Stomach smooth muscle (tissue), 2 donors: ENCODE results near the gene PRR5.
A peak's percentile ranks its signal among the peaks of the same experiment; 100 is the strongest.

Experiments
- H3K27ac ChIP-seq: one replicate; pipeline ENCODE4 v1.7.0; 2013; ENCODE audit warnings: mild to moderate bottlenecking, low read length, inconsistent platforms
- H3K27me3 ChIP-seq, 2 donors: one replicate each; pipeline ENCODE4 v1.7.0; 2013; ENCODE audit warnings: low read length in 2 of 2; ENCODE audit not compliant: insufficient read depth in 2 of 2, control insufficient read depth in 1 of 2
- H3K36me3 ChIP-seq, 2 donors: one replicate each; pipeline ENCODE4 v1.7.0; 2013; ENCODE audit warnings: low read length in 2 of 2; ENCODE audit not compliant: control insufficient read depth in 2 of 2, insufficient read depth in 2 of 2
- H3K4me1 ChIP-seq: one replicate; pipeline ENCODE4 v1.7.0; 2013; ENCODE audit warnings: low read length; ENCODE audit not compliant: control insufficient read depth, insufficient read depth
- H3K4me3 ChIP-seq, 2 donors: one replicate each; pipeline ENCODE4 v1.7.0; 2013; ENCODE audit warnings: low read length in 2 of 2
- H3K9ac ChIP-seq, 2 donors: one replicate each; pipeline ENCODE4 v1.7.0; 2013; ENCODE audit warnings: low read length in 2 of 2, mild to moderate bottlenecking in 1 of 2
- H3K9me3 ChIP-seq, 2 donors: one replicate each; pipeline ENCODE4 v1.7.0; 2013; ENCODE audit warnings: low read length in 2 of 2; ENCODE audit not compliant: control insufficient read depth in 2 of 2
- donor health status: healthy.
- donor health status: Pancreatic carcinoma.

Gene PRR5

GRCh38 chr22:44730022-44730393, 28.0 kb downstream of the PRR5 start:
- Histone ChIP-seq H3K4me3 (no peak overlapping the region), H3K27me3 (peaks cover 2 to 3% of the 10 kb centered on the region in 2 donors), H3K9me3 (no peaks in the 10 kb centered on the region), H3K36me3 (no peaks in the 10 kb centered on the region), H3K27ac (peak overlapping the region; percentile 6), H3K4me1 (peaks cover 18% of the 10 kb centered on the region), H3K9ac (peak overlapping the region in 1 of 2 donors; percentile 22)

GRCh38 chr22:44730490-44731356, 28.7 kb downstream of the PRR5 start:
- H3K27me3 ChIP-seq, result peaks cover 2 to 3% of the 10 kb centered on the region in 2 donors
- no peak overlapping the region for H3K9ac ChIP-seq
- H3K4me3 ChIP-seq, result no peak overlapping the region
- peaks cover 18% of the 10 kb centered on the region for H3K4me1 ChIP-seq
- H3K27ac ChIP-seq, result no peak overlapping the region
- no peaks in the 10 kb centered on the region for H3K9me3 ChIP-seq
- no peaks in the 10 kb centered on the region for H3K36me3 ChIP-seq

GRCh38 chr22:44731357-44731970, 29.5 kb downstream of the PRR5 start:
- peaks cover 2 to 8% of the 10 kb centered on the region in 2 donors for H3K27me3 ChIP-seq
- H3K9ac ChIP-seq, result no peak overlapping the region
- no peaks in the 10 kb centered on the region for H3K9me3 ChIP-seq
- H3K27ac ChIP-seq, result no peak overlapping the region
- H3K36me3 ChIP-seq, result no peaks in the 10 kb centered on the region
- H3K4me1 ChIP-seq, result peaks cover 18% of the 10 kb centered on the region
- H3K4me3 ChIP-seq, result no peak overlapping the region

GRCh38 chr22:44732017-44732561, 30.1 kb downstream of the PRR5 start:
- Histone ChIP-seq H3K9ac (no peak overlapping the region), H3K36me3 (no peaks in the 10 kb centered on the region), H3K27ac (no peak overlapping the region), H3K4me3 (no peak overlapping the region), H3K4me1 (peaks cover 18% of the 10 kb centered on the region), H3K27me3 (peaks cover 2 to 10% of the 10 kb centered on the region in 2 donors), H3K9me3 (no peaks in the 10 kb centered on the region)

GRCh38 chr22:44732661-44733060, 30.7 kb downstream of the PRR5 start:
- peaks cover 18% of the 10 kb centered on the region for H3K4me1 ChIP-seq
- no peak overlapping the region for H3K9ac ChIP-seq
- H3K27me3 ChIP-seq, result peaks cover 2 to 12% of the 10 kb centered on the region in 2 donors
- H3K36me3 ChIP-seq, result no peaks in the 10 kb centered on the region
- no peak overlapping the region for H3K4me3 ChIP-seq
- H3K9me3 ChIP-seq, result no peaks in the 10 kb centered on the region
- H3K27ac ChIP-seq, result no peak overlapping the region

- Histone ChIP-seq H3K9ac (no peak overlapping the region), H3K27me3 (peaks cover 2 to 14% of the 10 kb centered on the region in 2 donors), H3K36me3 (no peaks in the 10 kb centered on the region), H3K27ac (no peak overlapping the region), H3K9me3 (no peaks in the 10 kb centered on the region), H3K4me1 (peaks cover 12% of the 10 kb centered on the region), H3K4me3 (no peak overlapping the region)
Measured at GRCh38 chr22:44733426-44734106, 31.6 kb downstream of the PRR5 start.

GRCh38 chr22:44734278-44734677, 32.3 kb downstream of the PRR5 start:
- Histone ChIP-seq H3K4me3 (no peak overlapping the region), H3K27me3 (peaks cover 4 to 14% of the 10 kb centered on the region in 2 donors), H3K27ac (no peak overlapping the region), H3K4me1 (peaks cover 6% of the 10 kb centered on the region), H3K9me3 (no peaks in the 10 kb centered on the region), H3K9ac (no peak overlapping the region), H3K36me3 (no peaks in the 10 kb centered on the region)

GRCh38 chr22:44734801-44735517, 33.0 kb downstream of the PRR5 start:
- no peak overlapping the region for H3K9ac ChIP-seq
- no peak overlapping the region for H3K27ac ChIP-seq
- H3K9me3 ChIP-seq, result no peaks in the 10 kb centered on the region
- no peaks in the 10 kb centered on the region for H3K4me1 ChIP-seq
- no peaks in the 10 kb centered on the region for H3K36me3 ChIP-seq
- H3K27me3 ChIP-seq, result peaks cover 6 to 14% of the 10 kb centered on the region in 2 donors
- H3K4me3 ChIP-seq, result no peak overlapping the region

GRCh38 chr22:44735518-44736428, 33.8 kb downstream of the PRR5 start:
- Histone ChIP-seq H3K4me3 (no peak overlapping the region), H3K36me3 (no peaks in the 10 kb centered on the region), H3K4me1 (no peaks in the 10 kb centered on the region), H3K27me3 (peaks cover 8 to 14% of the 10 kb centered on the region in 2 donors), H3K27ac (no peak overlapping the region), H3K9me3 (no peaks in the 10 kb centered on the region), H3K9ac (no peak overlapping the region)
